Cardiac muscle cell (in vitro differentiated cells and primary cell): Measurements from ENCODE around the gene TMEM151A. TPM values are rescaled to one million over a fixed set of nuclear protein-coding genes. Genes with fewer than 3 reads are reported as not detected.

Experiments used
- DNase-seq, 2 donors: peaks; one replicate each; pipeline versions ENCODE4 v3.0.0 to v3.0.0-alpha.2; 2010 to 2017; ENCODE audit warnings: low read depth in 1 of 2, low spot score in 1 of 2
- H3K27ac ChIP-seq: fragments of 200-600 bp; sonication (generic); 2 replicates; pipeline ENCODE4 v1.5.1; 2016
- H3K27me3 ChIP-seq: fragments of 200-600 bp; sonication (generic); 2 replicates; pipeline ENCODE4 v1.6.0; 2016; ENCODE audit warnings: control low read depth
- H3K36me3 ChIP-seq: fragments of 200-600 bp; sonication (generic); 2 replicates; pipeline ENCODE4 v1.5.1; 2016; ENCODE audit warnings: control low read depth
- H3K4me1 ChIP-seq: fragments of 200-600 bp; sonication (generic); 2 replicates; pipeline ENCODE4 v1.8.1; 2017; ENCODE audit warnings: low read depth, mild to moderate bottlenecking, mixed run types
- H3K4me3 ChIP-seq: fragments of 200-600 bp; sonication (generic); 2 replicates; pipeline ENCODE4 v1.5.1; 2016; ENCODE audit warnings: mild to moderate bottlenecking
- H3K9me3 ChIP-seq: fragments of 200-600 bp; sonication (generic); 2 replicates; pipeline ENCODE4 v1.5.1; 2017; ENCODE audit warnings: low read depth, mild to moderate bottlenecking, control low read depth
- CTCF ChIP-seq: IDR thresholded peaks from 2 replicates; pipeline ENCODE4 v1.5.1; 2012; ENCODE audit warnings: low read depth, mild to moderate bottlenecking, low read length
- polyA plus RNA-seq: library from polyadenylated mRNA; unstranded; fragments of >200 nt; fragmentation: Nextera tagmentation; extraction: Ambion mirVana; gene quantifications from 2 replicates; pipeline ENCODE4 v1.2.1, GENCODE V29; 2016
- total RNA-seq: library from RNA; depleted of rRNA; stranded (reverse); fragments of >200 nt; gene quantifications from 2 replicates; pipeline ENCODE4 v1.2.3, GENCODE V29; 2016

Gene TMEM151A
- 2.6 and 3.5 TPM in 2 replicates for total RNA-seq
- polyA plus RNA-seq = 0.87 and 2.0 TPM in 2 replicates

DNA sequence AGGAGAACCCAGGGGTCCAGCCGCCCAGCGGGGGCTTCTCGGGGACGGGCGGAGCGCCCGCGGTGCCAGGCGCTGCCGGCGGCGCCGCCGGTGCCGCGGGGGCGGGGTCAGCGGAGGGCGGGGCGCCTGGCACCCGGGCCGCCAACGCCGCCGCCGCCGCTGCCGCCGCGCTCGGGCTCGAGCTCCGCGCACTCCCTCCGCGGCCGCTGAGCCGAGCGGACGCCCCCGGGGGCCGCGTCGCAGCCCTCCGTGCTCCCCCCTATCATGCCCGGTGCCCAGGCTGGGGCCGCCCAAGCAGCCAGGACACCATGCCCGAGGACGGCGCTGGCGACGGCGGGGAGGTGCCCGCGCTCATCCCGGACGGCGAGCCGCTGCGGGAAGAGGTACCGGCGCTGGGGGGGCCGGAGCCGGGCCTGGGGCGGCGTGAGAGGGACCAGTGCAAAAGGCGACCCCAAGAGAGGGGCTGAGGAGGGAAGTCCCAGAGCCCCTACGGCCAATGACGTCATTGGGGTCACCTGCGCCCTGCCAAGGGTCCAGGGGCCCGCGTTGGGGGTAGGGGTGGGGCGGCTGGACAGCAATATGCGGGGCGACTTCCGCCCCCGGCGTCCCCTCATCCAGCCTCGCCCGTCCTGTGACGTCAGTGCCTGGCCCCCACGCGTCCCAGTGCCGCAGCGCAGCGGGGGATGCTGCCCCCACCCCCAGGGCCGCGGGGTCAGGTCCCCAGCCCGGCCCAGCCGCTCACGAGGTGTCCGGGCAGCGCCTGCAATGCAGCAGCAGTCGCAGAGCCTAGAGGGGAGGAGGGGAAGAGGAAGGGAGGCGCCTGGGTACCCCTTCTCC, at the start of gene TMEM151A:
Gene TMEM151A (plus strand): TSS at position 189 of the 837 bp plus-strand sequence. CDS start 120 bp downstream, at position 309.
- Histone ChIP-seq H3K27me3 (peaks cover 47% of the 10 kb centered on the region), H3K36me3 (no peaks in the 10 kb centered on the region), H3K4me1 (peaks cover 4% of the 10 kb centered on the region), H3K27ac (no peak within 1 kb of the TSS), H3K4me3 (peak within 1 kb of the TSS; percentile 37), H3K9me3 (no peaks in the 10 kb centered on the region)
- TF ChIP-seq CTCF = no peak
- no peak for DNase-seq

- no peak for DNase-seq
- Histone ChIP-seq H3K36me3 (peaks cover 10% of the 10 kb centered on the region), H3K4me3 (no peak overlapping the region), H3K9me3 (no peaks in the 10 kb centered on the region), H3K4me1 (no peaks in the 10 kb centered on the region), H3K27ac (no peak overlapping the region), H3K27me3 (no peaks in the 10 kb centered on the region)
- TF ChIP-seq CTCF = no peak
These were observed 49.5 kb upstream of the TMEM151A start for GRCh38 chr11:66242095-66242765.

DNA sequence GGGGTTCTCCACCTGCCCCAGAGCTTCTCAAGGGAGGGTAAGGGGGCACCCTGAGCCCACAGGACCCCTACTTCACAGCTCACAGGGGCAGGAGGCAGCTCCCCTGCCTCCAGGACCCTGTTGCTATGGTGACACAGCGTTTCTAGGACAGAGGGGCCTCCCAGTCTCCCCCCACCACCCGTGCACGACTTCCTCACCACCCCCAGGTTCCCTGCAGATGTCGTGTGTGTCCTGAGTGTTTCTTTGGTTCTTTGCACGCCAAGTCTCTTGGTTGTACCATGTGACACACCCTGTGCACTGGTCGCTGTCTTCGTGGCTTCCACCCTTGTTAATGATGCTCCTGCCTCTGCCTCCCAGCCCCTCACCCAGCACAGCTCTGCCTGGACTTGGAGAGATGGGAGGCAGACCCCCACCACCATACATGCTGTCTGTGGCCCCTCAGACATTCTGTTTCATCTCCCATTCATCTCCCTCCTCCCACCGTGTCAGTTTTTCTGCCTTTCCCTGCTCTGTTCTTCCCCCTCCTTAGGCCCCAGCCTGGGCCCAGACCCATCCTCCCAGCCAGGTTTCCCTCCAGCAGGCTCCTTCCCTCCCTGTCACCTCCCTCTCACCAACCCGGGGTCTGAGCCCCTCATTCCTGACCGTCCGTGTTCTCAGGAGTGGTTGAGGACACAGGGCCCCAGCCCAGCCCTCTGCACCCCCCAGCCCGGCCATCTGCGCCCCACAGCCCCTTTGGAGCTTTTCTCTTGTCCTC, 47.7 kb upstream of the TMEM151A start:
- H3K4me1 ChIP-seq = no peaks in the 10 kb centered on the region
- no peak for TF ChIP-seq CTCF
- no peaks in the 10 kb centered on the region for H3K27me3 ChIP-seq
- H3K27ac ChIP-seq = no peak overlapping the region
- H3K36me3 ChIP-seq = peaks cover 10% of the 10 kb centered on the region
- no peak overlapping the region for H3K4me3 ChIP-seq
- no peak for DNase-seq
- H3K9me3 ChIP-seq = no peaks in the 10 kb centered on the region

GRCh38 chr11:66247295-66247694, 44.4 kb upstream of the TMEM151A start:
- TF ChIP-seq CTCF = no peak
- H3K9me3 ChIP-seq = no peaks in the 10 kb centered on the region
- peaks cover 3% of the 10 kb centered on the region for H3K36me3 ChIP-seq
- H3K4me3 ChIP-seq = no peak overlapping the region
- no peaks in the 10 kb centered on the region for H3K4me1 ChIP-seq
- no peak overlapping the region for H3K27ac ChIP-seq
- H3K27me3 ChIP-seq = no peaks in the 10 kb centered on the region
- DNase-seq = no peak

GRCh38 chr11:66247801-66248200, 43.9 kb upstream of the TMEM151A start:
- TF ChIP-seq CTCF = no peak
- no peak for DNase-seq
- peaks cover under 1% of the 10 kb centered on the region for H3K36me3 ChIP-seq

More at GRCh38 chr11:66247801-66248200, 43.9 kb upstream of the TMEM151A start:
- no peaks in the 10 kb centered on the region for H3K27me3 ChIP-seq
- H3K4me1 ChIP-seq = no peaks in the 10 kb centered on the region
- H3K9me3 ChIP-seq = no peaks in the 10 kb centered on the region
- no peak overlapping the region for H3K27ac ChIP-seq
- no peak overlapping the region for H3K4me3 ChIP-seq
